ENCODE data around the gene NNAT.

The NNAT gene

DNA sequence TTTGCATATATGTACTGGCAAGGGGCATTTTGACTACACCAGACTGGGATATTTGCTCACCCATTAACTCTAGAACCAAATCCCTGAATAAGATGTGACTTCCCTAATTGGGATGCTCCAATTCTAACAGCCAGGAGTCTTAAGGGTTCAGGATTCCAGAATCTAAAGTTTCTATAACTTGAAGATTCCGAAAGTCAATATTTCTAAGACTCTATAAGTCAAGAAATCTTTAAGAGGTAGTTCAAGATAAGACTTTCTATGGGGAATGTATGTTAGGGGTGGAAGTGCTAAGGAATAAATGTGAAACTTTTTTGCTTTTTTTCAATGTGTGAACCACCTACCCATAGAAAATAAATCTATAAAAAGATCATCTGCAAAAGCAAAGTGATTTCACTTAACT lies 49.4 kb downstream of the NNAT start:
- Histone ChIP-seq H3K27me3 (ENCODE audit: control insufficient read depth in 1 of 2, insufficient read depth in 2 of 2, low read length in 2 of 2) (peaks cover 14 to 22% of the 10 kb centered on the region in 2 donors), H3K27ac (ENCODE audit: low read length) (no peak overlapping the region), H3K4me3 (ENCODE audit: low read length in 2 of 2) (no peak overlapping the region), H3K4me1 (ENCODE audit: control insufficient read depth, insufficient read depth, low read length) (no peaks in the 10 kb centered on the region), H3K36me3 (ENCODE audit: control insufficient read depth in 2 of 2, insufficient read depth in 2 of 2, low read length in 2 of 2) (no peaks in the 10 kb centered on the region), H3K9me3 (ENCODE audit: control insufficient read depth in 2 of 2, low read length in 2 of 2) (no peaks in the 10 kb centered on the region), H3K9ac (ENCODE audit: low read length in 2 of 2) (no peak overlapping the region)

DNA sequence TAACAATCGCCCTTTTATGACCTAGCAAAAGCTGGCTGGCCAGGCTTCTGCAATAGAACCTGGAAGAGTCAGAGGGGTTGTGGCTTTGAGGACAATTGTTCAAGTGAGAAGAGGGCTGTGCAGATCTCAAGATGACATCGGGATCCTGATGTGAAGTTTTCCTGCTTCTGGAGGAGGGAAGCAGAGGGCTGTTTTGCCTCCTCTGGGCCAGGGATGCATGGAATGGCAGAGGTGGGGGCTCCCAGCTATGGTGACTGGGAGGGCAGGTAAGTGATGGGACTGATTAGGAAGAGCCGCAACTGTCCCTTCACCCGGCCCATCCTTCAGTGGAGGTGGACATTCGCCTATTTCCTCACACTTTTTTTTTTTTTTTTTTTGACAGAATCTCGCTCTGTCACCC lies 50.0 kb downstream of the NNAT start:
- Histone ChIP-seq H3K4me1 (ENCODE audit: control insufficient read depth, insufficient read depth, low read length) (no peaks in the 10 kb centered on the region), H3K27ac (ENCODE audit: low read length) (no peak overlapping the region), H3K27me3 (ENCODE audit: control insufficient read depth in 1 of 2, insufficient read depth in 2 of 2, low read length in 2 of 2) (peaks cover 14 to 20% of the 10 kb centered on the region in 2 donors), H3K4me3 (ENCODE audit: low read length in 2 of 2) (no peak overlapping the region), H3K36me3 (ENCODE audit: control insufficient read depth in 2 of 2, insufficient read depth in 2 of 2, low read length in 2 of 2) (no peaks in the 10 kb centered on the region), H3K9me3 (ENCODE audit: control insufficient read depth in 2 of 2, low read length in 2 of 2) (no peaks in the 10 kb centered on the region), H3K9ac (ENCODE audit: low read length in 2 of 2) (no peak overlapping the region)

Measured in stomach smooth muscle (tissue), 2 donors.